GM18505 (cell line): ENCODE results near the gene FBXO38.
A peak's percentile ranks its signal among the peaks of the same experiment; 100 is the strongest.

Source experiments
- ATAC-seq: cut with Tn5 transposase; IDR thresholded peaks from one replicate; pipeline ENCODE4 v1.9.1; 2021; ENCODE audit not compliant: unreplicated experiment
- POLR2A ChIP-seq: IDR thresholded peaks from 4 replicates; pipeline ENCODE4 v1.6.1; 2011; ENCODE audit warnings: borderline replicate concordance; ENCODE audit not compliant: insufficient read depth, insufficient read length; ENCODE audit errors: extremely low read depth

FBXO38 gene

DNA sequence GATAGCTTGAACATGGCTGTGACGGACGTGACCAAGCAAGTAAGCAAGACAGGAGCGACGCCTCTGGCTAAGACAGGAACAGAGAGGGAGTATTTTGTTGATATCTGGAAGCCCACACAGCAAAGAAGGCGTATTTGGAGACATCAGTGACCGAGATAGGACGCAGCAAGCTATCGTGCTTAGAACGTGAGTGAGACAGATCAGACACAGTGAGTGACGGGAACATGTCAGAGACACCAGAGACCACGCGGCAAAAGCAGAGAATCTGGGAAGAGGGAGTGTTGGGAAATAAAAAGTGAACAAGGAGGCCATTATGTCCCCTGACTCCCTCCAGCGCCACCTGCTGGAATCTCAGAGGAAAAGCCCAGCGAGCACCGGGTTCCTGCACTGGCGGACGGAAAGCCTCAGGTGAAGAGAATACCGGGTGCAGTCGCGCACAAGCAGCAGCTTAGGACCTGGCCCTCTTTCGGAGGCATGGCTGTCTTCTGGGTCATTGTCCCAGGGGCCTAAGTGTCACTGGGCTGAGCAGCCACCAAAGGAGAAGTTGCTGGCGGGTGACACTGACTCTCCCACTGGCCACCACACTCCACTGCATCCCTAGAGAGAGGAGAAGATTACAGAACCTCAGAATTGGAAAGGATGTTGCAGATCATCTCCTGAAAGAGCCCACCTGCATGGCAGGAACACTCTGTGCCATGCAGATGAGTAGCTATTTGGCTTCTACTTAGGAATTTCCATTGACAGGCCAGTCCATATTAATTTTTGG is 99.1 kb downstream of the FBXO38 start:
- ATAC-seq, result peak; percentile 90
- TF ChIP-seq POLR2A, result no peak

DNA sequence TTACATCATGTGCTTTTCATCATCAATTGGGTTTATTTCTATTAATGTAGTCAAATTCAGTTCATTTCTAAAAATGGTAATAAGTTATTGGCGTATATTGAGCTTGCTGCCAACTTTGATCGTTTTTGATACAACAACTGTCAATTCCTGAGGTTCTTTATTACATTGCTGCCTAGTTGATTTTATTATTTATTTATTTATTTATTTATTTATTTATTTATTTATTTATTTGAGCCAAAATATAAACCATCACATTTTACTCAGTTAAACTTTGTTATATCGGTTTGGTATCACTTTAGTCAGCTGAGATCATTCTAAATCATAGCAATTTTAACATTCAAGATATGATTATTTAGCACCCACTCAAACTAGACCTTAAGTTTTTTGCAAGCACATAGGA is 100.0 kb downstream of the FBXO38 start:
- no peak for ATAC-seq
- TF ChIP-seq POLR2A, result no peak

DNA sequence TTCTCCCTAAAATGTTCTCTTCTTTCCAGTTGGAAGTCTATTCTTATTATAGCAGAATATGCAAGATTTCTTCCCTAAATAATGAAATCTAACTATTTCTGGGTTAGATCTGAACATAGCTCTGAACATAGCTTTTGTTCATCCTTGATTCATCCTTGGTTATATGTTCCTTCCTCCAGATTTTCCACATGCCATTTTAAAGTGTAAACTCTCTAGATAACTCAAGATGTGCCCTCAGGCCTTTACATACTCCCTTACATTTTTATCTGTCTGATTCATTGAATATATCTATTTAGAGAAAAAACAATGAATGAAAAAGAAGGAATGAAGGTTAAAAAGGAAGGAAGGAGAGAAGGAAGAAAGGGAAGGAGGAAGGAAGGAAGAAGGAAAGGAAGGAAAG is 100.9 kb downstream of the FBXO38 start:
- TF ChIP-seq POLR2A, result no peak
- ATAC-seq, result no peak

DNA sequence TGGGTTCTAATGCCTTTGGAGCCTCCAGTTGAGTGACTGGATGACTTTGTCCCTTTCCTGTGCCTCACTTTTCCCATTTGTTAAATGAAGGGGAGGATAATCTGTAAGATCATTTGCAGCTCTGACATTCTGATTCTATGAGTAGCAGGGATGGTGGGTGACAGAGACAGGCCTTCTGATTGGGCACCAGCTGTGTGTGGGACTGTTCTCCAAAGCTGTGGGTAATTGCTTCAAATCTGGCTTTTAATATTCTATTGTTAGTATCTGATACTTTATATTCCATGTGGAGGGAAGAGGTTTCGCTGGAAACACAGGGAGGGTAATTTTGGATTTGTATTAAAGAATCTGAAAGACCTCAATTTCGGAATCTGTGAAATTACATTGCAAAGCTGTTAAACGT is 102.7 kb downstream of the FBXO38 start:
- TF ChIP-seq POLR2A, result no peak
- ATAC-seq, result no peak

DNA sequence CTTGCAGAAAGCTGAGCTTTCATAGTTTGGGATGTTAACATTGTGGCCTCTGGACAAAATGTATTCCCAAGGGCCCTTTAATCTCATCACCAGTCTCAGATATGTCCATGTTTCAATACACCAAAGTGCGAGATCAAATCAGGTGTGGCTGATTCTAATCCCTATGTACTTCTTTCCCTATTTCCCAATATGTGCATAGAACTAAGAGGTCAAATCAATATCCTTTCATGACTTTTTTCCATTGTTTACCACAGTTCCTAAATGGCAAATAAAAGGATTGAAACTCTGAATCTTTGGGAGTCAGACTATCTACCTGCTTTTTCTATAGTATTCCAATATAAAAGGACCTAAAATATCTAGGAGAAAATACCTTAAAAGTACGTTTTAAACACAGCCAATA is 105.0 kb downstream of the FBXO38 start:
- ATAC-seq, result no peak
- no peak for TF ChIP-seq POLR2A

DNA sequence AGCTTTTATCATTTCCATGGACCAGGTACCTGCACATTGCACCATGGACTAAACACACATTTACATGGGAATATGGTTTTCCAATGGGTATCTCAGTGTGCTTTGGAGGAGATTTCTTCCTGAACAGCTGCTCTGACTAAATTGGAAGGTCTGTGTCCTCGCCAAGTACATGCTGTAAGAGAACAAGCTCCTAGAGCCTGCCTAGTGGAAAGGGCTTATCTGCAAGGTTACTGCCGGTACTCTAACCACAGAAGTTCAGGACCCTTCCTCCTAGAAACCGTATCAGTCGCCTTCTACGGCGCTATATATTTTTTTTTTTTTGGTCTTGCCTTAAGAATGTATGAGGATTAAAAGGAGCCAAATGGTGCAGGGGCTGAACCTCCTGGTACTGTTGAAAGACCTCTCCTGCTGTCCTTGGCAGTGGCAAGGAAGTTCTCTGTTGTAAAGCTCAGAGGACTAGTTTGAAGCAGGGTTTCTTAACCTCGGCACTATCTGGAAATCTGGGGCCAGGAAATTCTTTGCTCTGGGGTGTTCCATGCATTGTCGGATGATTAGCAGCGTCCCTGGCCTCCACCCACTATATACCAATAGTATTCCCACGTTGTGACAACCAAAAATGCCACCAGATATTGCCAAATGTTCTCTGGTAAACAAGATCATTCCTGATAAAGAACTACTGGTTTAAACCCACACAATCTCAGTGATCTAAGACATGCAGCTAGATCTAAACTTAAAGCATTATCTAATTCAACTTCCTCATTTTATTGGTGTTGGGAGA is 107.4 kb downstream of the FBXO38 start:
- no peak for ATAC-seq
- no peak for TF ChIP-seq POLR2A

DNA sequence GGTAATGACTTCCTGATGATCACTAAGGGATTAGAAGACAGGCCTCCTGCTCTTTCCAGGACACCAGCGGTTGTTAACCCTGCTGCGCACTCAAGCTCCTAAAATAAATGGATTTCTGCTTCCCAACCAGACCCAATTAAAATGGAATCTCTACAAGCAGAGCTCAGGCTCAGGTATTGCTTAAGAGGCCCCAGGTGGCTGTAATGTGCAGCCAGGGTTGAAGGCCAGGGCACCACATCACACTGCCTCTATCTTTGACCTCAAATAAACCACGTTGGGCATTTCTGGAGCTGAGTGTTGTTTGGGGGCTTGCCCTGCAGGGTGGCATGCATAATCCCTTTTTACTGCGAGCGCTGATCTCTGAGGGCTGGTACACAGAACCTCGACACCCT is 108.0 kb downstream of the FBXO38 start:
- TF ChIP-seq POLR2A, result no peak
- no peak for ATAC-seq

DNA sequence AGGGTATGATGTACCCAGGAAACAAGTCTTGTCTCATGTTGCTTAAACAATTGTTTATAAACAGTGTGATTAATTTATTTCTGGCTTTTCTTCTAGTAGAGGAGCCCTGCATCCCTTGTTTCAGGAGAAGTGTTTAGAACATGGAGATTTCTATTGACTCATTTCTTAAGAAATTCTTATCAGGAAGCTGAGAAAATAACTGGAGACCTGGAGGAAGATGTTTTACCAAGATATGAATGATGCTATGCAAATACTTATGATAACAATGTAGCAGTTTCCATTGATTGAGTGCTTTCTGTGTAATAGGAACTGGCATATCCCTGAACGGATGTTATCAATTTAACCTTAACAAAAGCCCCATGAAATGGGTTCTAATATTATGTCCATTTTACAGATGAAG is 108.6 kb downstream of the FBXO38 start:
- TF ChIP-seq POLR2A, result no peak
- no peak for ATAC-seq
